ENCODE measurements around the gene SLC38A11.

- TF ChIP-seq POLR2A (IDR thresholded peaks at IDR 0.05) = no peak
- no peak for TF ChIP-seq CTCF (IDR thresholded peaks at IDR 0.05)
Measured at GRCh38 chr2:165003443-165004130, 48.3 kb upstream of the SLC38A11 start.

Data from vagina (tissue), 2 donors.